K562 (cell line): ENCODE measurements around the gene ZBTB8A. TPM values are rescaled to one million over a fixed set of nuclear protein-coding genes. Genes with fewer than 3 reads are reported as not detected.

Experiments
- AFF1 ChIP-seq, 2 experiments: fragments of 450-650 bp; IDR thresholded peaks; 2 replicates each; pipeline ENCODE4 v1.6.1; 2018; ENCODE audit warnings: mild to moderate bottlenecking in 2 of 2, low read depth in 1 of 2; ENCODE audit not compliant: partially characterized antibody in 2 of 2
- ASH1L ChIP-seq: fragments of 450-650 bp; IDR thresholded peaks from 2 replicates; pipeline ENCODE4 v1.6.1; 2018; ENCODE audit warnings: borderline replicate concordance, mild to moderate bottlenecking, low read depth; ENCODE audit not compliant: partially characterized antibody
- CHD7 ChIP-seq: fragments of 200-600 bp; sonication (generic); IDR thresholded peaks from one replicate; pipeline ENCODE4 v1.6.1; 2012; ENCODE audit warnings: mild to moderate bottlenecking, low read depth, low read length, inconsistent platforms
- EGR1 ChIP-seq: fragments of 450-650 bp; conservative IDR thresholded peaks from 2 replicates; pipeline ENCODE4 v1.6.1; 2017; ENCODE audit warnings: mild to moderate bottlenecking
- GATAD2B ChIP-seq: fragments of 450-650 bp; IDR thresholded peaks from 2 replicates; pipeline ENCODE4 v1.6.1; 2017; ENCODE audit warnings: mild to moderate bottlenecking, borderline replicate concordance
- RB1 ChIP-seq: fragments of 450-650 bp; IDR thresholded peaks from 2 replicates; pipeline ENCODE4 v1.6.1; 2017; ENCODE audit warnings: low read depth, mild to moderate bottlenecking
- RBM25 ChIP-seq: fragments of 200-400 bp; formaldehyde crosslinking; IDR thresholded peaks from 2 replicates; pipeline ENCODE4 v1.6.1; 2018; ENCODE audit warnings: low read length, low read depth, moderate library complexity; ENCODE audit not compliant: severe bottlenecking
- RFX7 ChIP-seq: fragments of 250-450 bp; sonication (Bioruptor Pico); IDR thresholded peaks from 2 replicates; pipeline ENCODE4 v1.5.1; 2021; ENCODE audit warnings: mild to moderate bottlenecking
- SAP30 ChIP-seq: fragments of 200-600 bp; sonication (generic); IDR thresholded peaks from 2 replicates; pipeline ENCODE4 v1.6.1; 2012; ENCODE audit warnings: borderline replicate concordance, low read depth, mild to moderate bottlenecking, moderate library complexity, low read length, control low read depth, inconsistent platforms; ENCODE audit not compliant: insufficient read depth, poor library complexity, severe bottlenecking
- ZNF740 ChIP-seq, 3 experiments: fragments of 200-800 bp in 1 of 3; sonication (Bioruptor generic) in 1 of 3; sonication (generic) in 1 of 3; formaldehyde crosslinking in 1 of 3; IDR thresholded peaks; 2 replicates each; pipeline versions ENCODE4 v1.6.1 to v1.8.0; 2016 to 2022; ENCODE audit warnings: mild to moderate bottlenecking in 2 of 3, missing compliant biosample characterization in 2 of 3, missing genetic modification characterization in 2 of 3, missing genetic modification reagents in 1 of 3
- polyA plus RNA-seq, 8 experiments: library from polyadenylated mRNA; depleted of rRNA in 4 of 8; stranded (reverse) in 5 of 8; unstranded in 3 of 8; fragments of >200 nt; fragmentation: Nextera tagmentation in 2 of 8; fragmentation: Illumina TruSeq in 1 of 8; extraction: Ambion mirVana in 2 of 8; extraction: Trizol in 1 of 8; gene quantifications; 2 replicates each; pipeline versions ENCODE4 v1.2.1 to v1.2.3, GENCODE V29; 2011 to 2014; ENCODE audit warnings: inconsistent platforms in 1 of 8, missing spikeins in 1 of 8
- total RNA-seq, 7 experiments: library from RNA; depleted of rRNA in 6 of 7; stranded (reverse); fragments of >200 nt in 6 of 7; fragmentation: Illumina TruSeq in 2 of 7; extraction: Trizol in 2 of 7; gene quantifications; 2 replicates each; pipeline versions ENCODE4 v1.2.1 to v1.2.3, GENCODE V29; 2011 to 2021; ENCODE audit warnings: low replicate concordance in 1 of 7

ZBTB8A gene
- total and polyA plus RNA-seq, 9 of the 15 experiments (the other 6 are each of a cell fraction or from before 2014, with no cell fraction given), result 0.01 to 0.64 (median 0.09) TPM

- TF ChIP-seq EGR1 (peak; percentile 9; the same call in 1 of the 2 replicates), RB1 (peak; percentile 26; the same call in 1 of the 2 replicates), ASH1L (peak; percentile 74), SAP30 (peak; percentile 62), GATAD2B (peak; percentile 70; the same call in 1 of the 2 replicates), ZNF740 (CRISPR knock-in tag; IDR thresholded peaks at IDR 0.05) (no peak), ZNF740 (tag; IDR thresholded peaks at IDR 0.05) (no peak), RBM25 (no peak), CHD7 (no peak), AFF1 (IDR thresholded peaks at IDR 0.05; ENCODE audit: low read depth in 1 of 2, partially characterized antibody in 2 of 2) (peak; percentile 64 to 72), RFX7 (CRISPR knock-in tag) (no peak)
Observed at GRCh38 chr1:32650248-32650751, 111.1 kb downstream of the ZBTB8A start, which contains the start of gene ZBTB8OS (continued).
